GM12891 (cell line): ENCODE measurements around the gene RIN2.

ENCODE experiments used
- POLR2A ChIP-seq: IDR thresholded peaks from 2 replicates; pipeline ENCODE4 v1.6.1; 2011; ENCODE audit warnings: low read depth, low read length, control low read depth
- TAF1 ChIP-seq: IDR thresholded peaks from 2 replicates; pipeline ENCODE4 v1.6.1; 2011; ENCODE audit warnings: low read depth, low read length, control low read depth

GRCh38 chr20:19745584-19745983 lies 12.5 kb upstream of the RIN2 start:
- no peak for TF ChIP-seq TAF1
- no peak for TF ChIP-seq POLR2A
